GM18517 (cell line): ENCODE results near the gene GNS.
A peak's percentile ranks its signal among the peaks of the same experiment; 100 is the strongest.

ENCODE experiments used
- ATAC-seq: cut with Tn5 transposase; IDR thresholded peaks from one replicate; pipeline ENCODE4 v1.9.1; 2021; ENCODE audit warnings: mild to moderate bottlenecking, moderate library complexity; ENCODE audit not compliant: unreplicated experiment

Gene GNS

GRCh38 chr12:64759035-64759894, at the start of gene GNS:
Gene GNS, minus strand, starts transcription at chr12:64759406. Its CDS starts 130 bp downstream, at chr12:64759276.
- ATAC-seq = peak; percentile 83

- ATAC-seq = no peak
Observed at GRCh38 chr12:64808110-64808509, 48.9 kb upstream of the GNS start.

- no peak for ATAC-seq
Observed at GRCh38 chr12:64806593-64807460, 47.6 kb upstream of the GNS start.

GRCh38 chr12:64806173-64806572, 47.0 kb upstream of the GNS start:
- no peak for ATAC-seq

- ATAC-seq = peak; percentile 72
Observed at GRCh38 chr12:64802180-64802775, 43.1 kb upstream of the GNS start.

- ATAC-seq = no peak
Observed at GRCh38 chr12:64801381-64801780, 42.2 kb upstream of the GNS start.

GRCh38 chr12:64800640-64801039, 41.4 kb upstream of the GNS start:
- ATAC-seq = peak; percentile 39

GRCh38 chr12:64798165-64798564, 39.0 kb upstream of the GNS start:
- no peak for ATAC-seq

GRCh38 chr12:64797156-64797555, 38.0 kb upstream of the GNS start:
- no peak for ATAC-seq

- ATAC-seq = peak; percentile 84
Observed at GRCh38 chr12:64796205-64796845, 37.1 kb upstream of the GNS start.

- ATAC-seq = no peak
Observed at GRCh38 chr12:64794305-64794704, 35.1 kb upstream of the GNS start.

GRCh38 chr12:64793610-64794009, 34.4 kb upstream of the GNS start:
- ATAC-seq = no peak

- no peak for ATAC-seq
Observed at GRCh38 chr12:64792128-64792527, 32.9 kb upstream of the GNS start.

GRCh38 chr12:64791036-64791435, 31.8 kb upstream of the GNS start:
- no peak for ATAC-seq

GRCh38 chr12:64790166-64790565, 31.0 kb upstream of the GNS start:
- ATAC-seq = no peak

GRCh38 chr12:64785838-64786237, 26.6 kb upstream of the GNS start:
- ATAC-seq = no peak

GRCh38 chr12:64782191-64782876, 23.1 kb upstream of the GNS start:
- ATAC-seq = no peak

GRCh38 chr12:64781280-64782190, 22.3 kb upstream of the GNS start:
- ATAC-seq = no peak

GRCh38 chr12:64780531-64781279, 21.5 kb upstream of the GNS start:
- no peak for ATAC-seq
